NOMO-1 treated with DMSO at 0.1 percent for 48 hours (cell line): Measurements from ENCODE around the gene SMARCA4.
"Not testable (repeated sequence)": the region's sequence is repeated elsewhere in the genome, so short reads cannot be mapped to it uniquely, and the experiment has no call there.

Source experiments
- DNase-seq: peaks from one replicate; lab custom pipeline; 2025; ENCODE audit not compliant: unreplicated experiment; lab: John Stamatoyannopoulos, UW

Gene SMARCA4

GRCh38 chr19:11061952-11062351 is 101.1 kb downstream of the SMARCA4 start:
- no peak for DNase-seq

GRCh38 chr19:11063434-11063833 is 102.6 kb downstream of the SMARCA4 start:
- DNase-seq = no peak

- DNase-seq = no peak
These were observed 104.0 kb downstream of the SMARCA4 start for GRCh38 chr19:11064831-11065303.

- DNase-seq = no peak
These were observed 105.5 kb downstream of the SMARCA4 start for GRCh38 chr19:11066326-11066725.

- no peak for DNase-seq
These were observed 106.7 kb downstream of the SMARCA4 start for GRCh38 chr19:11067356-11068113.

- no peak for DNase-seq
These were observed 108.7 kb downstream of the SMARCA4 start for GRCh38 chr19:11069561-11069960.

- no peak for DNase-seq
These were observed 109.3 kb downstream of the SMARCA4 start for GRCh38 chr19:11070123-11070522.

GRCh38 chr19:11073568-11073967 is 112.7 kb downstream of the SMARCA4 start:
- DNase-seq = no peak

- not testable (repeated sequence) for DNase-seq
These were observed 116.0 kb downstream of the SMARCA4 start for GRCh38 chr19:11076792-11077191.

- DNase-seq = no peak
These were observed 118.1 kb downstream of the SMARCA4 start for GRCh38 chr19:11078893-11079292.

GRCh38 chr19:11079999-11080398 is 119.2 kb downstream of the SMARCA4 start:
- no peak for DNase-seq

- no peak for DNase-seq
These were observed 127.2 kb downstream of the SMARCA4 start for GRCh38 chr19:11087870-11088505.

GRCh38 chr19:11088506-11089253 is 127.8 kb downstream of the SMARCA4 start:
- no peak for DNase-seq

GRCh38 chr19:11089254-11090013 is 128.6 kb downstream of the SMARCA4 start, which contains the start of gene LDLR:
Gene LDLR (plus strand): TSS chr19:11089463. CDS start chr19:11089549, 86 bp downstream.
- peak; percentile 96 for DNase-seq

GRCh38 chr19:11090014-11090263 is 129.1 kb downstream of the SMARCA4 start:
- not testable (repeated sequence) for DNase-seq

- peak; percentile 97 for DNase-seq
These were observed 129.6 kb downstream of the SMARCA4 start for GRCh38 chr19:11090264-11090996.

GRCh38 chr19:11090997-11091702 is 130.3 kb downstream of the SMARCA4 start:
- DNase-seq = no peak

- DNase-seq = peak; percentile 66
These were observed 130.9 kb downstream of the SMARCA4 start for GRCh38 chr19:11091703-11092153.

GRCh38 chr19:11092181-11092538 is 131.3 kb downstream of the SMARCA4 start:
- DNase-seq = peak; percentile 56
